NT2/D1 (cell line): ENCODE measurements around the gene XDH.

Source experiments
- DNase-seq: peaks from one replicate; pipeline ENCODE4 v3.0.0-alpha.2; 2011; ENCODE audit warnings: low read depth, low spot score
- H3K27me3 ChIP-seq: 2 replicates; pipeline ENCODE4 v1.6.0; 2011; ENCODE audit warnings: mild to moderate bottlenecking; ENCODE audit not compliant: insufficient read length, insufficient read depth
- H3K36me3 ChIP-seq: 2 replicates; pipeline ENCODE4 v1.6.1; 2011; ENCODE audit warnings: mild to moderate bottlenecking, low read length, mixed read lengths; ENCODE audit not compliant: insufficient read depth, insufficient read length
- H3K4me1 ChIP-seq: 2 replicates; pipeline ENCODE4 v1.5.1; 2011; ENCODE audit not compliant: insufficient read depth, insufficient read length
- H3K4me3 ChIP-seq: 2 replicates; pipeline ENCODE4 v1.5.1; 2011; ENCODE audit warnings: low read depth; ENCODE audit not compliant: insufficient read length
- H3K9ac ChIP-seq: 2 replicates; pipeline ENCODE4 v1.6.0; 2011; ENCODE audit warnings: low read depth; ENCODE audit not compliant: insufficient read length
- H3K9me3 ChIP-seq: 2 replicates; pipeline ENCODE4 v1.5.1; 2011; ENCODE audit warnings: mild to moderate bottlenecking, low read length; ENCODE audit not compliant: insufficient read depth
- SUZ12 ChIP-seq: IDR thresholded peaks from 2 replicates; pipeline ENCODE4 v1.6.1; 2011; ENCODE audit not compliant: insufficient read length, insufficient read depth; ENCODE audit errors: extremely low read depth
- YY1 ChIP-seq: IDR thresholded peaks from 2 replicates; pipeline ENCODE4 v1.6.1; 2011; ENCODE audit not compliant: insufficient read length, insufficient read depth
- ZNF274 ChIP-seq: IDR thresholded peaks from 2 replicates; pipeline ENCODE4 v1.6.1; 2011; ENCODE audit warnings: mild to moderate bottlenecking, low read depth, low read length

Gene XDH

GRCh38 chr2:31349684-31350083 is 64.9 kb downstream of the XDH start:
- no peak overlapping the region for H3K4me3 ChIP-seq
- no peak overlapping the region for H3K9ac ChIP-seq
- H3K9me3 ChIP-seq = no peaks in the 10 kb centered on the region
- DNase-seq = no peak
- peaks cover 2% of the 10 kb centered on the region for H3K4me1 ChIP-seq
- no peaks in the 10 kb centered on the region for H3K27me3 ChIP-seq
- no peak for TF ChIP-seq YY1
- TF ChIP-seq ZNF274 = no peak
- TF ChIP-seq SUZ12 = no peak
- H3K36me3 ChIP-seq = no peaks in the 10 kb centered on the region

- Histone ChIP-seq H3K9ac (no peak overlapping the region), H3K4me3 (no peak overlapping the region), H3K36me3 (no peaks in the 10 kb centered on the region), H3K4me1 (peaks cover 2% of the 10 kb centered on the region), H3K9me3 (no peaks in the 10 kb centered on the region), H3K27me3 (no peaks in the 10 kb centered on the region)
- no peak for DNase-seq
- TF ChIP-seq SUZ12 (no peak), ZNF274 (no peak), YY1 (no peak)
Observed at GRCh38 chr2:31349160-31349559, 65.4 kb downstream of the XDH start.

- no peak for TF ChIP-seq YY1
- no peak for TF ChIP-seq SUZ12
- no peak for TF ChIP-seq ZNF274
Observed at GRCh38 chr2:31348618-31349017, 65.9 kb downstream of the XDH start.

GRCh38 chr2:31347750-31348149 is 66.8 kb downstream of the XDH start:
- H3K27me3 ChIP-seq = no peaks in the 10 kb centered on the region
- H3K36me3 ChIP-seq = no peaks in the 10 kb centered on the region
- no peak overlapping the region for H3K9ac ChIP-seq
- TF ChIP-seq ZNF274 (no peak), SUZ12 (no peak), YY1 (no peak)
- peaks cover 2% of the 10 kb centered on the region for H3K4me1 ChIP-seq
- no peak for DNase-seq
- H3K9me3 ChIP-seq = no peaks in the 10 kb centered on the region
- H3K4me3 ChIP-seq = no peak overlapping the region

More at GRCh38 chr2:31348618-31349017, 65.9 kb downstream of the XDH start:
- H3K4me1 ChIP-seq = peaks cover 2% of the 10 kb centered on the region
- H3K9me3 ChIP-seq = no peaks in the 10 kb centered on the region
- no peak for DNase-seq
- no peaks in the 10 kb centered on the region for H3K36me3 ChIP-seq
- H3K4me3 ChIP-seq = no peak overlapping the region
- H3K9ac ChIP-seq = no peak overlapping the region
- H3K27me3 ChIP-seq = no peaks in the 10 kb centered on the region

- H3K4me1 ChIP-seq = peaks cover 2% of the 10 kb centered on the region
- H3K27me3 ChIP-seq = no peaks in the 10 kb centered on the region
- DNase-seq = no peak
- no peak overlapping the region for H3K4me3 ChIP-seq
- H3K9me3 ChIP-seq = no peaks in the 10 kb centered on the region
- no peaks in the 10 kb centered on the region for H3K36me3 ChIP-seq
- no peak overlapping the region for H3K9ac ChIP-seq
- TF ChIP-seq SUZ12 (no peak), ZNF274 (no peak), YY1 (no peak)
Observed at GRCh38 chr2:31347319-31347718, 67.2 kb downstream of the XDH start.

- Histone ChIP-seq H3K36me3 (no peaks in the 10 kb centered on the region), H3K27me3 (no peaks in the 10 kb centered on the region), H3K9me3 (no peaks in the 10 kb centered on the region), H3K4me3 (no peak overlapping the region), H3K4me1 (peaks cover 2% of the 10 kb centered on the region), H3K9ac (no peak overlapping the region)
- no peak for TF ChIP-seq ZNF274
- TF ChIP-seq YY1 = no peak
- no peak for TF ChIP-seq SUZ12
- DNase-seq = no peak
Observed at GRCh38 chr2:31344447-31344846, 70.1 kb downstream of the XDH start.

- Histone ChIP-seq H3K4me1 (no peaks in the 10 kb centered on the region), H3K4me3 (no peak overlapping the region), H3K9me3 (no peaks in the 10 kb centered on the region), H3K36me3 (no peaks in the 10 kb centered on the region), H3K27me3 (no peaks in the 10 kb centered on the region), H3K9ac (no peak overlapping the region)
- DNase-seq = no peak
- TF ChIP-seq YY1 = no peak
- TF ChIP-seq ZNF274 = no peak
- no peak for TF ChIP-seq SUZ12
Observed at GRCh38 chr2:31341351-31341750, 73.2 kb downstream of the XDH start.

GRCh38 chr2:31339696-31340095 is 74.8 kb downstream of the XDH start:
- no peak overlapping the region for H3K4me3 ChIP-seq
- no peaks in the 10 kb centered on the region for H3K27me3 ChIP-seq
- H3K9ac ChIP-seq = no peak overlapping the region
- no peak for DNase-seq
- no peak for TF ChIP-seq YY1
- H3K36me3 ChIP-seq = no peaks in the 10 kb centered on the region
- H3K9me3 ChIP-seq = no peaks in the 10 kb centered on the region
- peaks cover 2% of the 10 kb centered on the region for H3K4me1 ChIP-seq
